ENCODE measurements around the gene ACTN4.
"Not testable (repeated sequence)": the region's sequence is repeated elsewhere in the genome, so short reads cannot be mapped to it uniquely, and the experiment has no call there.

- TF ChIP-seq CTCF, POLR2A (IDR thresholded peaks at IDR 0.05): not testable (repeated sequence)
These were observed 114.5 kb downstream of the ACTN4 start for GRCh38 chr19:38761884-38762389.

All from heart left ventricle (tissue), 13 donors.